DMS 273 (cell line): ENCODE data around the gene DLL4.
"Not testable (repeated sequence)": the region's sequence is repeated elsewhere in the genome, so short reads cannot be mapped to it uniquely, and the experiment has no call there.

Experiments
- DNase-seq: peaks from one replicate; lab custom pipeline; 2025; ENCODE audit not compliant: unreplicated experiment; lab: John Stamatoyannopoulos, UW

DLL4 gene

GRCh38 chr15:40958146-40958545 is 29.0 kb downstream of the DLL4 start:
- peak; percentile 56 for DNase-seq

GRCh38 chr15:40958723-40959122 is 29.6 kb downstream of the DLL4 start:
- no peak for DNase-seq

GRCh38 chr15:40959331-40960141 is 30.4 kb downstream of the DLL4 start:
- no peak for DNase-seq

- DNase-seq: no peak
Measured at GRCh38 chr15:40960151-40960885, 31.2 kb downstream of the DLL4 start.

- DNase-seq: no peak
Measured at GRCh38 chr15:40960925-40961324, 31.8 kb downstream of the DLL4 start.

GRCh38 chr15:40961740-40962139 is 32.6 kb downstream of the DLL4 start:
- DNase-seq: not testable (repeated sequence)

- DNase-seq: not testable (repeated sequence)
Measured at GRCh38 chr15:40962317-40962716, 33.2 kb downstream of the DLL4 start.

- no peak for DNase-seq
Measured at GRCh38 chr15:40963201-40963600, 34.1 kb downstream of the DLL4 start.

- no peak for DNase-seq
Measured at GRCh38 chr15:40964006-40964405, 34.9 kb downstream of the DLL4 start.

GRCh38 chr15:40964634-40965033 is 35.5 kb downstream of the DLL4 start:
- no peak for DNase-seq

GRCh38 chr15:40968290-40969085 is 39.3 kb downstream of the DLL4 start:
- DNase-seq: no peak

- no peak for DNase-seq
Measured at GRCh38 chr15:40969363-40969762, 40.2 kb downstream of the DLL4 start.

- no peak for DNase-seq
Measured at GRCh38 chr15:40974879-40975278, 45.7 kb downstream of the DLL4 start.

- no peak for DNase-seq
Measured at GRCh38 chr15:40976819-40977218, 47.7 kb downstream of the DLL4 start.

GRCh38 chr15:40978141-40978540 is 49.0 kb downstream of the DLL4 start:
- DNase-seq: no peak

GRCh38 chr15:40978562-40978961 is 49.4 kb downstream of the DLL4 start:
- DNase-seq: no peak

- DNase-seq: no peak
Measured at GRCh38 chr15:40981186-40981585, 52.0 kb downstream of the DLL4 start.

GRCh38 chr15:40982855-40983254 is 53.7 kb downstream of the DLL4 start:
- DNase-seq: no peak

GRCh38 chr15:40984406-40984805 is 55.3 kb downstream of the DLL4 start:
- DNase-seq: no peak

- DNase-seq: no peak
Measured at GRCh38 chr15:40984964-40985363, 55.8 kb downstream of the DLL4 start.

GRCh38 chr15:40985541-40986330 is 56.6 kb downstream of the DLL4 start:
- DNase-seq: no peak
